ENCODE data around the gene GEMIN2. TPM values are rescaled to one million over a fixed set of nuclear protein-coding genes. Genes with fewer than 3 reads are reported as not detected.
"Not testable (repeated sequence)": the region's sequence is repeated elsewhere in the genome, so short reads cannot be mapped to it uniquely, and the experiment has no call there.

Gene GEMIN2
- total and polyA plus RNA-seq, 8 donors = 1.7 to 56.9 (median 8.0) TPM; not detected in 1

- H3K27ac ChIP-seq = no peak overlapping the region
- H3K4me3 ChIP-seq = no peak overlapping the region
- H3K9me3 ChIP-seq = no peaks in the 10 kb centered on the region
- TF ChIP-seq CTCF (IDR thresholded peaks at IDR 0.05) (no peak), POLR2A (IDR thresholded peaks at IDR 0.05) (no peak), POLR2AphosphoS5 (IDR thresholded peaks at IDR 0.05) (no peak), EP300 (IDR thresholded peaks at IDR 0.05) (no peak)
- H3K36me3 ChIP-seq = peaks cover 54 to 74% (median 72%) of the 10 kb centered on the region in 4 donors
- intact Hi-C loops (cut with DNase I; ENCODE audit: low total_unique reads) = no loop called here
- H3K4me1 ChIP-seq = peaks cover 0 to 40% (median 15%) of the 10 kb centered on the region in 4 donors
- DNase-seq = no peak
- no peaks in the 10 kb centered on the region for H3K27me3 ChIP-seq
- WGBS, 5 donors = 95 to 98% (median 96%) methylated on average over 1 of the region's 1 CpG
Observed at GRCh38 chr14:39182770-39183684, 68.9 kb downstream of the GEMIN2 start.

- H3K9me3 ChIP-seq; DNase-seq; H3K27ac ChIP-seq; H3K27me3 ChIP-seq; intact Hi-C loops (cut with DNase I; ENCODE audit: low total_unique reads); H3K4me3 ChIP-seq: not testable (repeated sequence)
- Histone ChIP-seq H3K4me1 (peaks cover 0 to 35% (median 11%) of the 10 kb centered on the region in 4 donors), H3K36me3 (peaks cover 48 to 67% (median 66%) of the 10 kb centered on the region in 4 donors)
- WGBS, 5 donors = 86 to 99% (median 93%) methylated on average over 5 of the region's 5 CpGs
Observed at GRCh38 chr14:39183685-39184003, 69.5 kb downstream of the GEMIN2 start.

GRCh38 chr14:39184628-39185255 lies 70.6 kb downstream of the GEMIN2 start:
- intact Hi-C loops (cut with DNase I; ENCODE audit: low total_unique reads) = no loop called here

GRCh38 chr14:39185256-39186049 lies 71.3 kb downstream of the GEMIN2 start:
- H3K9me3 ChIP-seq = no peaks in the 10 kb centered on the region
- peaks cover 0 to 21% (median 10%) of the 10 kb centered on the region in 4 donors for H3K4me1 ChIP-seq
- no peak for DNase-seq
- TF ChIP-seq CTCF (IDR thresholded peaks at IDR 0.05) = no peak
- TF ChIP-seq POLR2A (IDR thresholded peaks at IDR 0.05) = no peak
- no peak for TF ChIP-seq EP300 (IDR thresholded peaks at IDR 0.05)
- no peak for TF ChIP-seq POLR2AphosphoS5 (IDR thresholded peaks at IDR 0.05)
- H3K36me3 ChIP-seq = peaks cover 31 to 49% (median 48%) of the 10 kb centered on the region in 4 donors
- H3K27me3 ChIP-seq = no peaks in the 10 kb centered on the region
- no peak overlapping the region for H3K4me3 ChIP-seq
- WGBS, 5 donors = 91 to 95% (median 92%) methylated on average over 5 of the region's 5 CpGs
- intact Hi-C loops (cut with DNase I; ENCODE audit: low total_unique reads) = no loop called here
- H3K27ac ChIP-seq = no peak overlapping the region

More at GRCh38 chr14:39184628-39185255, 70.6 kb downstream of the GEMIN2 start:
- Histone ChIP-seq H3K9me3 (no peaks in the 10 kb centered on the region), H3K27ac (no peak overlapping the region), H3K27me3 (no peaks in the 10 kb centered on the region), H3K4me3 (no peak overlapping the region), H3K36me3 (peaks cover 37 to 56% (median 55%) of the 10 kb centered on the region in 4 donors), H3K4me1 (peaks cover 0 to 25% (median 10%) of the 10 kb centered on the region in 4 donors)
- WGBS, 5 donors = 94 to 99% (median 97%) methylated on average over 4 of the region's 4 CpGs
- DNase-seq = no peak
- TF ChIP-seq CTCF (IDR thresholded peaks at IDR 0.05) (no peak), POLR2AphosphoS5 (IDR thresholded peaks at IDR 0.05) (no peak), EP300 (IDR thresholded peaks at IDR 0.05) (no peak), POLR2A (IDR thresholded peaks at IDR 0.05) (no peak)

Small RNA genes lying within 50 kb of the gene (small RNA-seq; reads per million reads assigned to genes)
- 0 reads per million in 4 donors for gene AL109628.1

Other genes with a start within 250 kb of the GEMIN2 start
- gene SEC23A, start 11.1 kb upstream of the GEMIN2 start, total RNA-seq = 100 to 1,000 TPM in 3 of 5 donors, 10 to 100 TPM in 2; 54.6 to 584 (median 171) TPM
- 10 to 100 TPM; 12.3 to 14.8 (median 14.4) TPM for gene SEC23A, start 11.1 kb upstream of the GEMIN2 start, polyA plus RNA-seq
- gene TRAPPC6B, start 56.0 kb downstream of the GEMIN2 start, total RNA-seq = 100 to 1,000 TPM in 1 of 5 donors, 10 to 100 TPM in 4; 15.1 to 100 (median 49.6) TPM
- 10 to 100 TPM in 2 of 3 donors, 1 to 10 TPM in 1; 9.7 to 13.9 (median 12.4) TPM for gene TRAPPC6B, start 56.0 kb downstream of the GEMIN2 start, polyA plus RNA-seq
- gene PNN, start 60.9 kb downstream of the GEMIN2 start, total RNA-seq = 100 to 1,000 TPM in 1 of 5 donors, 10 to 100 TPM in 4; 36.2 to 122 (median 53.2) TPM
- gene PNN, start 60.9 kb downstream of the GEMIN2 start, polyA plus RNA-seq = 10 to 100 TPM; 21.7 to 36.3 (median 33.5) TPM
- gene MIA2, start 119.6 kb downstream of the GEMIN2 start, total RNA-seq = 10 to 100 TPM; 41.4 to 72.4 (median 58.9) TPM
- gene MIA2, start 119.6 kb downstream of the GEMIN2 start, polyA plus RNA-seq = 10 to 100 TPM; 23.6 to 45.6 (median 26.1) TPM

Measured in stomach (tissue), 9 donors.